ENCODE data around the gene SLC29A1.

Gene SLC29A1

GRCh38 chr6:44224029-44224964 is 902 bp downstream of the SLC29A1 start:
- Histone ChIP-seq H3K27ac (ENCODE audit: low read depth, low read length) (no peak overlapping the region; the same call in 1 of the 2 replicates), H3K9ac (ENCODE audit: low read depth, low read length) (peak overlapping the region; percentile 75), H3K9me3 (ENCODE audit: insufficient read depth, low read depth, low read length) (no peaks in the 10 kb centered on the region), H3K36me3 (ENCODE audit: insufficient read depth, low read length) (peaks cover 19% of the 10 kb centered on the region), H3K27me3 (ENCODE audit: insufficient read depth, low read length) (no peaks in the 10 kb centered on the region), H3K4me1 (ENCODE audit: insufficient read depth, low read length) (peaks cover 40% of the 10 kb centered on the region), H3K4me3 (ENCODE audit: low read length) (peak overlapping the region; percentile 62)
- WGBS: 7% methylated on average over 18 of the region's 18 CpGs

GRCh38 chr6:44224965-44225305 is 1.5 kb downstream of the SLC29A1 start:
- Histone ChIP-seq H3K36me3 (ENCODE audit: insufficient read depth, low read length) (peaks cover 25% of the 10 kb centered on the region), H3K27me3 (ENCODE audit: insufficient read depth, low read length) (no peaks in the 10 kb centered on the region), H3K27ac (ENCODE audit: low read depth, low read length) (no peak overlapping the region), H3K4me1 (ENCODE audit: insufficient read depth, low read length) (peaks cover 38% of the 10 kb centered on the region), H3K9ac (ENCODE audit: low read depth, low read length) (no peak overlapping the region), H3K4me3 (ENCODE audit: low read length) (peak overlapping the region; percentile 62), H3K9me3 (ENCODE audit: insufficient read depth, low read depth, low read length) (no peaks in the 10 kb centered on the region)
- WGBS: 89% methylated on average over 4 of the region's 4 CpGs

- Histone ChIP-seq H3K9ac (ENCODE audit: low read depth, low read length) (0 out of 2 replicates have a peak overlapping the region, but pooled peaks have one; percentile 5), H3K27me3 (ENCODE audit: insufficient read depth, low read length) (no peaks in the 10 kb centered on the region), H3K36me3 (ENCODE audit: insufficient read depth, low read length) (peaks cover 34% of the 10 kb centered on the region), H3K4me1 (ENCODE audit: insufficient read depth, low read length) (peaks cover 37% of the 10 kb centered on the region), H3K9me3 (ENCODE audit: insufficient read depth, low read depth, low read length) (no peaks in the 10 kb centered on the region), H3K27ac (ENCODE audit: low read depth, low read length) (no peak overlapping the region; the same call in 1 of the 2 replicates), H3K4me3 (ENCODE audit: low read length) (no peak overlapping the region)
- WGBS: 79% methylated on average over 8 of the region's 8 CpGs
These were observed 2.4 kb downstream of the SLC29A1 start for GRCh38 chr6:44225579-44226325.

- Histone ChIP-seq H3K36me3 (ENCODE audit: insufficient read depth, low read length) (peaks cover 42% of the 10 kb centered on the region), H3K9ac (ENCODE audit: low read depth, low read length) (0 out of 2 replicates have a peak overlapping the region, but pooled peaks have one; percentile 5), H3K27ac (ENCODE audit: low read depth, low read length) (no peak overlapping the region), H3K4me1 (ENCODE audit: insufficient read depth, low read length) (peaks cover 37% of the 10 kb centered on the region), H3K4me3 (ENCODE audit: low read length) (no peak overlapping the region), H3K27me3 (ENCODE audit: insufficient read depth, low read length) (no peaks in the 10 kb centered on the region), H3K9me3 (ENCODE audit: insufficient read depth, low read depth, low read length) (no peaks in the 10 kb centered on the region)
- 70% methylated on average over 14 of the region's 15 CpGs for WGBS
These were observed 3.2 kb downstream of the SLC29A1 start for GRCh38 chr6:44226368-44227147.

GRCh38 chr6:44227148-44227793 is 3.9 kb downstream of the SLC29A1 start:
- Histone ChIP-seq H3K27me3 (ENCODE audit: insufficient read depth, low read length) (no peaks in the 10 kb centered on the region), H3K27ac (ENCODE audit: low read depth, low read length) (no peak overlapping the region), H3K36me3 (ENCODE audit: insufficient read depth, low read length) (peaks cover 49% of the 10 kb centered on the region), H3K9me3 (ENCODE audit: insufficient read depth, low read depth, low read length) (no peaks in the 10 kb centered on the region), H3K9ac (ENCODE audit: low read depth, low read length) (no peak overlapping the region), H3K4me3 (ENCODE audit: low read length) (no peak overlapping the region), H3K4me1 (ENCODE audit: insufficient read depth, low read length) (peaks cover 31% of the 10 kb centered on the region)
- 95% methylated on average over 6 of the region's 7 CpGs for WGBS

GRCh38 chr6:44228031-44228430 is 4.6 kb downstream of the SLC29A1 start:
- no peaks in the 10 kb centered on the region for H3K27me3 ChIP-seq (ENCODE audit: insufficient read depth, low read length)
- no peak overlapping the region for H3K9ac ChIP-seq (ENCODE audit: low read depth, low read length)
- H3K4me3 ChIP-seq (ENCODE audit: low read length): no peak overlapping the region
- H3K9me3 ChIP-seq (ENCODE audit: insufficient read depth, low read depth, low read length): no peaks in the 10 kb centered on the region
- H3K36me3 ChIP-seq (ENCODE audit: insufficient read depth, low read length): peaks cover 56% of the 10 kb centered on the region
- H3K4me1 ChIP-seq (ENCODE audit: insufficient read depth, low read length): peaks cover 24% of the 10 kb centered on the region
- no peak overlapping the region for H3K27ac ChIP-seq (ENCODE audit: low read depth, low read length)
- WGBS: 76% methylated on average over 6 of the region's 6 CpGs

- Histone ChIP-seq H3K27ac (ENCODE audit: low read depth, low read length) (no peak overlapping the region), H3K9ac (ENCODE audit: low read depth, low read length) (no peak overlapping the region), H3K4me3 (ENCODE audit: low read length) (no peak overlapping the region), H3K9me3 (ENCODE audit: insufficient read depth, low read depth, low read length) (no peaks in the 10 kb centered on the region), H3K4me1 (ENCODE audit: insufficient read depth, low read length) (peaks cover 24% of the 10 kb centered on the region), H3K27me3 (ENCODE audit: insufficient read depth, low read length) (no peaks in the 10 kb centered on the region), H3K36me3 (ENCODE audit: insufficient read depth, low read length) (peaks cover 60% of the 10 kb centered on the region)
- 95% methylated on average over 7 of the region's 7 CpGs for WGBS
These were observed 5.0 kb downstream of the SLC29A1 start for GRCh38 chr6:44228433-44228832.

- Histone ChIP-seq H3K9me3 (ENCODE audit: insufficient read depth, low read depth, low read length) (no peaks in the 10 kb centered on the region), H3K27me3 (ENCODE audit: insufficient read depth, low read length) (no peaks in the 10 kb centered on the region), H3K27ac (ENCODE audit: low read depth, low read length) (no peak overlapping the region), H3K36me3 (ENCODE audit: insufficient read depth, low read length) (peaks cover 64% of the 10 kb centered on the region), H3K9ac (ENCODE audit: low read depth, low read length) (no peak overlapping the region), H3K4me1 (ENCODE audit: insufficient read depth, low read length) (peaks cover 24% of the 10 kb centered on the region), H3K4me3 (ENCODE audit: low read length) (no peak overlapping the region)
- 79% methylated on average over 5 of the region's 5 CpGs for WGBS
These were observed 5.4 kb downstream of the SLC29A1 start for GRCh38 chr6:44228836-44229235.

GRCh38 chr6:44229376-44230033 is 6.1 kb downstream of the SLC29A1 start:
- H3K27me3 ChIP-seq (ENCODE audit: insufficient read depth, low read length): no peaks in the 10 kb centered on the region
- H3K9me3 ChIP-seq (ENCODE audit: insufficient read depth, low read depth, low read length): no peaks in the 10 kb centered on the region
- no peak overlapping the region for H3K9ac ChIP-seq (ENCODE audit: low read depth, low read length)
- H3K4me3 ChIP-seq (ENCODE audit: low read length): no peak overlapping the region
- peaks cover 25% of the 10 kb centered on the region for H3K4me1 ChIP-seq (ENCODE audit: insufficient read depth, low read length)
- no peak overlapping the region for H3K27ac ChIP-seq (ENCODE audit: low read depth, low read length)
- H3K36me3 ChIP-seq (ENCODE audit: insufficient read depth, low read length): peaks cover 65% of the 10 kb centered on the region
- 92% methylated on average over 11 of the region's 11 CpGs for WGBS

- Histone ChIP-seq H3K4me3 (ENCODE audit: low read length) (no peak overlapping the region), H3K9ac (ENCODE audit: low read depth, low read length) (no peak overlapping the region), H3K4me1 (ENCODE audit: insufficient read depth, low read length) (peaks cover 24% of the 10 kb centered on the region), H3K27ac (ENCODE audit: low read depth, low read length) (no peak overlapping the region), H3K27me3 (ENCODE audit: insufficient read depth, low read length) (no peaks in the 10 kb centered on the region), H3K9me3 (ENCODE audit: insufficient read depth, low read depth, low read length) (no peaks in the 10 kb centered on the region), H3K36me3 (ENCODE audit: insufficient read depth, low read length) (peaks cover 68% of the 10 kb centered on the region)
- WGBS: 91% methylated on average over 10 of the region's 10 CpGs
These were observed 6.8 kb downstream of the SLC29A1 start for GRCh38 chr6:44230034-44230675.
